ENCODE data around the gene ACAD8. TPM values are rescaled to one million over a fixed set of nuclear protein-coding genes. Genes with fewer than 3 reads are reported as not detected.
"Not testable (repeated sequence)": the region's sequence is repeated elsewhere in the genome, so short reads cannot be mapped to it uniquely, and the experiment has no call there.

ACAD8 gene
- total RNA-seq, 4 donors from 2014 or later, result 46.3 to 71.2 (median 59.8) TPM

DNA sequence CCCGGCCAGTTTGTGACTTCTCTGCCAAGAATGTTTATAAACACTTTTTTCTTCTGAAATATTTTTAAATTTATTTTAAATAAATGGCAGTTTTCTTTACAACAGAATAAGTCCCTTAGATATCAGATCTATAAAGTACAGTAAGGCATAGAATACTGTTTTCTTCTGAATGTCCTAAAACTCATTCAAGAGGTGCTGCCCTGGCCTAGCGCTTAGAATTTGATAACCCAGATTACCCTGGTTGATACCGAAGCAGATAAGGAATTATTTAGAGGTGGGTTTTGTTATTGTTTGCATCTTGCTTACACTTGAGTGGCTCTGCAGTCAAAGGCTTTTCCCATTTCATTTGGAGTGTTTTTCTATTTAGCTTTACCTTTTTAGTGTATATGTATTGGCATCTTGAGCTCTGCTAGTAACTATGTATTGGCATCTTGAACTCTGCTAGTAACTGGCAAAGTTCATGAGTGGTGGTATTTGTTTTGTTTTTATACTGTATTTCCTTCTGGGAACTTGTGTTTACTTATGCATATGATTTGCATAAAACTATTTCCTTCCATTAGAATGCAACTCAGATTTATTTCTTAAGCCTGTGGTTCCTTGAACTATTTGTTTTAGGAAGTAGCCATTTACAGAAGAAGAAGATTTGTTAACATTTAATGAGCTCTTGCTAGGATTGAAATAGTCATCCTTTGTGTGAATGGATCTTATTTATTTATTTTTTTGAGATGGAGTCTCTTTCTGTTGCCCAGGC lies 1.2 kb downstream of the ACAD8 start:
- H3K27me3 ChIP-seq, result no peaks in the 10 kb centered on the region
- peaks cover 32% of the 10 kb centered on the region for H3K36me3 ChIP-seq
- 58% methylated on average over 3 of the region's 3 CpGs for WGBS
- TF ChIP-seq POLR2AphosphoS5 (IDR thresholded peaks at IDR 0.05) (no peak), POLR2A (IDR thresholded peaks at IDR 0.05) (no peak), EP300 (IDR thresholded peaks at IDR 0.05) (no peak)
- TF ChIP-seq, protein P1, sequence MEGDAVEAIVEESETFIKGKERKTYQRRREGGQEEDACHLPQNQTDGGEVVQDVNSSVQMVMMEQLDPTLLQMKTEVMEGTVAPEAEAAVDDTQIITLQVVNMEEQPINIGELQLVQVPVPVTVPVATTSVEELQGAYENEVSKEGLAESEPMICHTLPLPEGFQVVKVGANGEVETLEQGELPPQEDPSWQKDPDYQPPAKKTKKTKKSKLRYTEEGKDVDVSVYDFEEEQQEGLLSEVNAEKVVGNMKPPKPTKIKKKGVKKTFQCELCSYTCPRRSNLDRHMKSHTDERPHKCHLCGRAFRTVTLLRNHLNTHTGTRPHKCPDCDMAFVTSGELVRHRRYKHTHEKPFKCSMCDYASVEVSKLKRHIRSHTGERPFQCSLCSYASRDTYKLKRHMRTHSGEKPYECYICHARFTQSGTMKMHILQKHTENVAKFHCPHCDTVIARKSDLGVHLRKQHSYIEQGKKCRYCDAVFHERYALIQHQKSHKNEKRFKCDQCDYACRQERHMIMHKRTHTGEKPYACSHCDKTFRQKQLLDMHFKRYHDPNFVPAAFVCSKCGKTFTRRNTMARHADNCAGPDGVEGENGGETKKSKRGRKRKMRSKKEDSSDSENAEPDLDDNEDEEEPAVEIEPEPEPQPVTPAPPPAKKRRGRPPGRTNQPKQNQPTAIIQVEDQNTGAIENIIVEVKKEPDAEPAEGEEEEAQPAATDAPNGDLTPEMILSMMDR (IDR thresholded peaks at IDR 0.05), result no peak
- H3K27ac ChIP-seq, result no peak overlapping the region
- peak overlapping the region; percentile 90 for H3K4me3 ChIP-seq
- no peaks in the 10 kb centered on the region for H3K9me3 ChIP-seq
- no peak for DNase-seq (ENCODE audit: low spot score in 2 of 2)
- H3K4me1 ChIP-seq, result peaks cover 30% of the 10 kb centered on the region

DNA sequence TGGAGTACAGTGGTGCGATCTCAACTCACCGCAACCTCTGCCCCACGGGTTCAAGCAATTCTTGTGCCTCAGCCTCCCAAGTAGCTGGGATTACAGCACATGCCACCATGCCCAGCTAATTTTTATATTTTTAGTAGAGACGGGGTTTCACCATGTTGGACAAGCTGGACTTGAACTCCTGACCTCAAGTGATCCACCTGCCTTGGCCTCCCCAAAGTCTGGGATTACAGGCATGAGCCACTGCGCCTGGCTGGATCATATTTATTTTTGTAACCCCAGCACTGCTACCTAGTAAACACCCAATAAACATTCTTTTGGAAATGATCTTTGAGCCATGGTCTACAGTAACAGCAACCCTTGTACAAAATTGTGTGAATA lies 1.8 kb downstream of the ACAD8 start:
- H3K4me3 ChIP-seq, result not testable (repeated sequence)
- WGBS, result 93% methylated on average over 5 of the region's 5 CpGs

DNA sequence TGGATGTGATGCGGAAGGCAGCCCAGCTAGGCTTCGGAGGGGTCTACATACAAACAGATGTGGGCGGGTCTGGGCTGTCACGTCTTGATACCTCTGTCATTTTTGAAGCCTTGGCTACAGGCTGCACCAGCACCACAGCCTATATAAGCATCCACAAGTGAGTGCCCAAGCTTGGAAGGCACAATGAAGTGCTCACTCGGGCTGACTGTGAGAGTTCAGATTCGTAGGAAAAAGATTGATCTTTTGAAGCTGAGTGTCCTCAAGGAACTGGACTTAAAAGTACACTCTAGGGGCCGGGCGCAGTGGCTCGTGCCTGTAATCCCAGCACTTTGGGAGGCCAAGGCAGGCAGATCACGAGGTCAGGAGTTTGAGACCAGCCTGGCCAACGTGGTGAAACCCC lies 3.7 kb downstream of the ACAD8 start:
- Histone ChIP-seq H3K4me3 (no peak overlapping the region), H3K36me3 (peaks cover 49% of the 10 kb centered on the region)
- 96% methylated on average over 11 of the region's 11 CpGs for WGBS

More for the DNA sequence above, 1.8 kb downstream of the ACAD8 start:
- Histone ChIP-seq H3K4me1 (peaks cover 30% of the 10 kb centered on the region), H3K36me3 (peaks cover 32% of the 10 kb centered on the region)
- not testable (repeated sequence) for H3K27me3 ChIP-seq, H3K9me3 ChIP-seq, H3K27ac ChIP-seq
- DNase-seq (ENCODE audit: low spot score in 2 of 2), result peak in 1 of 2 donors; percentile 32

DNA sequence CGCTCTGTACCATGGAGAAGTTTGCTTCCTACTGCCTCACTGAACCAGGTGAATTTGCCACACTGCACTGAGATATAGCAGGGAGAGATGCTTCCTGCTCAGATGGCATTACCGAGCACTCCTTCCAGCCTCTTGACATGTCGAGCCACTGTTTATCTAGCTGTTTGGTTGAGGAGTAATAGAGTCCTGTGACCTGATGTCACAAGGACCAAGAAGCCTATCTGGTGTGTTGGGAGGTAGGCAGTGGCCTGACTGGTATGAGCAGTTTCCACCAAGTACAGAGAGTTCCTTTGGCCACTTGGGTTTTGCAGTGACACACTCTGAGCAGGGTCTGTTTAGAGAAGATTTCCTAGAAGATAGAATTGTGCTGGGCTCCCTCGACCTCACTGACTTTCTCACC lies 5.2 kb downstream of the ACAD8 start:
- H3K4me1 ChIP-seq, result peaks cover 16% of the 10 kb centered on the region
- no peaks in the 10 kb centered on the region for H3K9me3 ChIP-seq
- DNase-seq (ENCODE audit: low spot score in 2 of 2), result no peak
- no peak overlapping the region for H3K4me3 ChIP-seq
- WGBS, result 94% methylated on average over 4 of the region's 4 CpGs
- H3K36me3 ChIP-seq, result peaks cover 64% of the 10 kb centered on the region
- no peak overlapping the region for H3K27ac ChIP-seq
- H3K27me3 ChIP-seq, result no peaks in the 10 kb centered on the region
- TF ChIP-seq, protein P1 (IDR thresholded peaks at IDR 0.05), result no peak
- no peak for TF ChIP-seq POLR2AphosphoS5 (IDR thresholded peaks at IDR 0.05)
- no peak for TF ChIP-seq POLR2A (IDR thresholded peaks at IDR 0.05)
- no peak for TF ChIP-seq EP300 (IDR thresholded peaks at IDR 0.05)

More for the DNA sequence above, 3.7 kb downstream of the ACAD8 start:
- Histone ChIP-seq H3K4me1 (peaks cover 21% of the 10 kb centered on the region), H3K9me3 (no peaks in the 10 kb centered on the region), H3K27ac (no peak overlapping the region), H3K27me3 (no peaks in the 10 kb centered on the region)
- no peak for DNase-seq (ENCODE audit: low spot score in 2 of 2)
- TF ChIP-seq, protein P1 (IDR thresholded peaks at IDR 0.05), result no peak
- TF ChIP-seq POLR2AphosphoS5 (IDR thresholded peaks at IDR 0.05), result no peak
- no peak for TF ChIP-seq POLR2A (IDR thresholded peaks at IDR 0.05)
- no peak for TF ChIP-seq EP300 (IDR thresholded peaks at IDR 0.05)

DNA sequence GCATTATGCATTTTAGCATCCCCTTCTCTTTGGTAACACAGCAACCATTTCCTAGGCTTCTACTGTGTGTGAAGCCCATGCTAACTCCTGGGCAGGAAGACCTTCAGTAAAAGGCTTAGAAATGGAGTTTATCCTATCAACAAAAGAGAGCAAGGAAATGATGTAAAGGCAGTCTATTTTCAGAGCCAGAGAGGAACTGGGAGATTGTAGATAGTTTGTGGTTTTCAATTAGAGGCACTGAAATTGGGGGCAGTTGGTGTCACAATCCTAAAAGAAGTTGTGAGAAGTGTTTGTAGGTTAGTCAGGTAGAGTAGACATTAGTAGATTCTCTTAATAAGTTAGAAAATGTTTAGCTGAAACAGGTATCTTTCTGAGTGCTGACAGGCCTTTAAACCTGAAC lies 7.1 kb downstream of the ACAD8 start:
- no peaks in the 10 kb centered on the region for H3K4me1 ChIP-seq
- no peaks in the 10 kb centered on the region for H3K9me3 ChIP-seq
- DNase-seq (ENCODE audit: low spot score in 2 of 2), result no peak
- TF ChIP-seq EP300 (IDR thresholded peaks at IDR 0.05) (no peak), POLR2AphosphoS5 (IDR thresholded peaks at IDR 0.05) (no peak)
- H3K4me3 ChIP-seq, result no peak overlapping the region
- peaks cover 69% of the 10 kb centered on the region for H3K36me3 ChIP-seq
- no peaks in the 10 kb centered on the region for H3K27me3 ChIP-seq
- no peak overlapping the region for H3K27ac ChIP-seq

DNA sequence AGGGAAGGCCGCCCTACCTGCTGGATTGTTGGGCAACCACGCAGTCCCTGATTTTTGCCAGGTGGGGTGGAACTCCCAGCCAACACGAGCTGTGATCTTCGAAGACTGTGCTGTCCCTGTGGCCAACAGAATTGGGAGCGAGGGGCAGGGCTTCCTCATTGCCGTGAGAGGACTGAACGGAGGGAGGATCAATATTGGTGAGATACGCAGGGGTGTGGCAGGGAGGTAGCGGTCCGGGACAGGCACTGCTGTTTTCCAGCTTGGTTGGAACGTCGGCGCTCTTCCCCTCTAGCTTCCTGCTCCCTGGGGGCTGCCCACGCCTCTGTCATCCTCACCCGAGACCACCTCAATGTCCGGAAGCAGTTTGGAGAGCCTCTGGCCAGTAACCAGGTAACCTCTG lies 7.6 kb downstream of the ACAD8 start:
- no peak overlapping the region for H3K27ac ChIP-seq
- 81% methylated on average over 2 of the region's 16 CpGs for WGBS
- peaks cover 69% of the 10 kb centered on the region for H3K36me3 ChIP-seq

More for the DNA sequence above, 7.6 kb downstream of the ACAD8 start:
- H3K4me1 ChIP-seq, result peaks cover 2% of the 10 kb centered on the region
- no peaks in the 10 kb centered on the region for H3K9me3 ChIP-seq
- TF ChIP-seq, protein P1 (IDR thresholded peaks at IDR 0.05), result no peak
- TF ChIP-seq POLR2AphosphoS5 (IDR thresholded peaks at IDR 0.05) (no peak), POLR2A (IDR thresholded peaks at IDR 0.05) (no peak), EP300 (IDR thresholded peaks at IDR 0.05) (no peak)
- no peak overlapping the region for H3K4me3 ChIP-seq
- no peak for DNase-seq (ENCODE audit: low spot score in 2 of 2)
- H3K27me3 ChIP-seq, result no peaks in the 10 kb centered on the region

Measured in suprapubic skin (tissue), 4 donors.